Measurements from ENCODE around the gene PIP5K1B.

The PIP5K1B gene

DNA sequence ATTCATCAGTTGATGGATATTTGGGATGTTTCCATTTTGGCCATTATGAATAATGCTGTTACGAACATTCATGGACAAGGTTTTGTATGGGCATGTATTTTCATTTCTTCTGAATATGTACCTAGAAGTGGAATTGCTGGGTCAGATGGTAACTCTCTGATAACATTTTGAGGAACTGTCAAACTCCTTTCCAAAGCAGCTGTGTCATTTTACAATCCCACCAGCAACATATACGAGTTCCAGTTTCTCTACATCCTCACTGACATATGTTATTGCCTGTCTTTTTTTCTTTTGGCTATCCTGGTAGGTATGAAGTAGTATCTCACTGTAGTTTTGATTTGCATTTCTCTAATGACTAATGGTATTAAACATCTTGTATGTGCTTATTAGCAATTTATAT lies 222.1 kb downstream of the PIP5K1B start:
- no peak for DNase-seq

DNA sequence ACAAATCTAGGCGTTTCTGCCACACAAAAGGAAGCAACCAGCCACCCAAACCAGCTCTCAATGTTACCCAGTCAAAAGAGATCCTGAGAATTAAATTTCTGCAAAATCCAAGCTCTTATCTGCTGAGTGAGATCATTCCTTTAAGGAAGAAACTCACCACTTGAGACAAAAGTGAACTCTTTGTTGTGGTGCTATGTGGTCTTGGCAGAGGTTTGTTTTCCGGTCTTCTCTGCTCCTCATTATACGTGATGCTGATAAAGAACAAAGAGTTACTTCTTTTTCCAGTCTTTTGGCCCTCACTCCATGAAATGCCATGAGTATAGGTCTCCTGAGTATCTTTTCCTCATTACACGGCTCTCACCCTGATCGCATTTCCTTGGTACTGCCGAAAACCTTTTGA lies 226.8 kb downstream of the PIP5K1B start:
- no peak for DNase-seq

DNA sequence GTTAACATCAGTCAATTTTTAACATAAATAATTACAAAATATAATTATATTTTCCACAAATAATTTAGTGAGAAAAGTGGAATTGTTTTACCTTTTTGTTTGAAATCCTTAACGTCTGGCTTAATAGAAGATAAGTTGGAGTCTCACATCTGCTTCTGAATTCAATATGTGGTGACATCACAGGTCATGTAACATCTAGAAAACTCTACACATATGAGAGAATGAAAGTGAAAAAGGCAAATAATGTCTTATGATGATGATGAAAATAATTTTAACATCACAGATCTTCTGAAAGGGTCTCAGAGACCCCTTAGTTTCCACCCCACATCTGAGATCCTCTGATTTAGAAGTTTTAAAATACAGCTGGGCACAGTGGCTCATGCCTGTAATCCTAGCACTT lies 227.4 kb downstream of the PIP5K1B start:
- no peak for DNase-seq

DNA sequence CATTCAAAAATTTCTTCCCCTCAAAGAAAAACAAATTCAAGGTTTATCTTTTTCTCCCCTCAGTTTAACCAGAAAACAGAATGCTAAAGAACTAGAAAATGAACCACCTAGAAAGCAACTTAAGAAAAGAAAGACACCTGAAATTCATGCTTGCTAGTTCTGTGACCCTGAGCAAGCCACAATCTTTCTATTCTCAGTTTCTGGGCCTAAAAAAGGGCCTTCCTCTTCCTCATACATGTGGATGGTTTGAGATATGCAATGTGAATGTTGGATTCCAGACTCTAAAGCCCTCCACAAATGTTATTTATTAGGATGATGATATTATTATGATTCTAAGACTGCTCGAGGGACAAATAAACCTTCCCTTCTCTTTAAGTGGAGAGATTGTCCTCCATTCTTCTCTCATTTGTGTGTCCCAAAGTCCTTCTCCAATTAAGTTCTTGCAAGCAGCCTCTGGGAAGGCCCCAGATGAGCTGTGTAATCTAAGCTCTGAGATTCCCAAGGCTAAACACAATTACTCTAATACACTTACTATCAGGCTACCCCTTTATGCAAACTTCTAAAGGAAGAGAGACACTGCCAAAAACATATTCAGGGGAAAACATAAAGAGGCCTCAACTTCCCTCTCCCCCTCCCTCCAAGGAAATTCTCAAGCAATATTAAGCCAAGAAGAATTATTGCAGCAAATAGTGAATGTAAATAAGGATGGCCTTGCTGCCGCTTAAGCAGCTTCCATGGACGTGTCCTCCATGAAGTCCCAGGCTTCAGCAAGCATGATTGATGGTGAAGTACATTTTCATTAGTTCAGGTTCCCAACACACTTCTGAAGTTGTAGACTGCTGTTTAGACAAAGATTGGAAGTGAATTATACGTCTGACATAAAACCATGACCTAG lies 228.6 kb downstream of the PIP5K1B start:
- DNase-seq, result no peak

DNA sequence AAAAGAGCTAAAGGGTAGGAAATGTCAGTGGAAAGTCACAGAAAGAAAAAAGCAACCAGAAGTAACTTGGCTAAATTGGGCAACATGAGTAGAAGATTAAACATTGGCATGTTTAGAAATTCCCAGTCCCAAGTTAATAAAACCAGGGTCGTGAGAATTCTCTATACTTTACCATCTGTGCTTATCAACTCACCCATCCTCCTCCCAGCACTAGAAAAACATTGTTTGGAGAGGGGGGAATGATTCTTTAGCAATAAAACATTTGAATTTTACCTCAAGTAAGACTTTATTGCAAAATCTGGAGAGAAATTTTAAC lies 229.2 kb downstream of the PIP5K1B start:
- no peak for DNase-seq

DNA sequence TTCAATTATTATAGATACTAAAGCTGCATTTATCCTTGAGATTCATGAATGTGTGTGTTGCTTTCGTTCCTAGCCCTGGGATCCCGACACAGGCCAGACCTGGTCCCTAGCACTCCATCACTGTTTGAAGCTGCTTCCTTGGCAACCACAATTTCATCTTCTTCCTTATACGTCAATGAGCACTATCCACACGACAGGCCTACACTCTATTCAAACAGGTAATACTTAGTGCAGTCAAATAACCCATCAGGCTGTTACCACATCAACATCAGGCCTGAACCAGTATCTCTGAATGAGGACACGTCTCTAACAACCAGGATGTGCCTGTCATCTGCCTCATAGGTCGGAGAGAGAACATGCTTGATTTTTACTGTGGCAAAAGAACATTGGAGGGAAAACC lies 235.5 kb downstream of the PIP5K1B start:
- no peak for DNase-seq

DNA sequence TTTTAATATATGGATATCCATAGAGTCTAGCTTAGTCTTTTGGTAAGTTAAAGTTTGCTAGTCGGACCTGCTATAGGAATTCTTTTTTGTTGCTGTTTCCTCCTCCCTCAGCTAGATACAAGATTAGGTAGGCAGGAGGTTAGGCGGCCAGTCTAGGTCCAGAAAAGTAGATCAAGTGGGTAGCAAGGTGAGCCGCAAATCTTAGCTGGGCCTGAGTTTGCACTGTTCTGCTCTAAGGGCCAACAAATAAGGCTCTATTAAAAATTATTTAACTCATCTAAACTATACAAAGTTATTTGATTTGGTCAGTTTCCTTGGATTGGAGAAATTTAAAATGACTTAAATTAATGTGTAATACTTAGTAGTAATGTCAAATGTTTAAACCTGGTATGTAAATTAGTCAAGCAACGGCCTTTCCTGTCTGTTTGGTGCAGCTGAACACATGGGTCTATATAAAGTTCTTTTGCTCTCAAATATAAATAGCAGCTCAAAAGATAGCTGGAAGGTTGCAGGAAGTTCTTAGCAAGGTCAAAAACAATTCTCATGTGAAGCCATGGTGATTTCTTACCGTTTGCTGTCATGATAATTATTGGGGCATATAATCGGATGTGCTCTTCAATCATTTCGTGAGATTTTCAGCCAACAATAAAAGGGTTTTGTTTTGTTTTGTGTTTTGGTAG lies 236.9 kb downstream of the PIP5K1B start:
- no peak for DNase-seq

DNA sequence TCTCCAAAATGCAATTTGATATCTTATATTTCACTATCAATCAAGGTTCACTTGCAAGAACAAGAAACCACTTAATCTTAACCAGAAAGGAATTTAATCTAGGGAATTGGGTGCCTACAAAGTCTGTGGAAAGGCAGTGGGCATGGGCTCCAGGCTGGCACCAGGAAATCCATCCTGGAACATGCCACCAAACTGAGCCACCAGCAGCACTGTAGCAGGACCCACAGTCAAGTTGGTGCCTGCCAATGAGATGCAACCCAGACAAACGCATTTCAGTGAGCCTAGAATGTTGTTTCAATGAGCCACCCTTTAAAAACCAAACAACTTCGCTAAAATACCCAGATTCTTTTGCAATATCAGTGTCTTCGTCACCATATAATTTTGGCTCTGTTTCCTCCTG lies 237.8 kb downstream of the PIP5K1B start:
- DNase-seq, result no peak

DNA sequence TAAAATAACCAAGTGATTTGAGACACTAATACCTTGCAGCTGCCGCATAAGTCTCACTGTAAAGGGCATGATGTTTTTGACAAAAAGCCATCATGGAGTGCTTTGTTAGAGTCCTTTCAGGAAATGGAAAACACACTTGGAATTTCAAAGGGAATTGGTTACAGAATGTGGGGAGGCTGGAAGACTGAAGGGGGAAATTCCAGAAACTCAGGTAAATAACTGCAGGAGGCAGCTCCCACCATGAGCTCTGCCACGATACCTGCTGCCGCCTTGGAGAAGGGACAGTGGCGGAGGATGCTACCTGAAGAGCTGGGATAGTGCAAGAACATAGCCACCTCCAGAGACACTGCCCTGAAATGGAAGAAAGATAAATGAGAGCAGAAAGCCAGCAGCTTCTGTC lies 242.0 kb downstream of the PIP5K1B start:
- no peak for DNase-seq

DNA sequence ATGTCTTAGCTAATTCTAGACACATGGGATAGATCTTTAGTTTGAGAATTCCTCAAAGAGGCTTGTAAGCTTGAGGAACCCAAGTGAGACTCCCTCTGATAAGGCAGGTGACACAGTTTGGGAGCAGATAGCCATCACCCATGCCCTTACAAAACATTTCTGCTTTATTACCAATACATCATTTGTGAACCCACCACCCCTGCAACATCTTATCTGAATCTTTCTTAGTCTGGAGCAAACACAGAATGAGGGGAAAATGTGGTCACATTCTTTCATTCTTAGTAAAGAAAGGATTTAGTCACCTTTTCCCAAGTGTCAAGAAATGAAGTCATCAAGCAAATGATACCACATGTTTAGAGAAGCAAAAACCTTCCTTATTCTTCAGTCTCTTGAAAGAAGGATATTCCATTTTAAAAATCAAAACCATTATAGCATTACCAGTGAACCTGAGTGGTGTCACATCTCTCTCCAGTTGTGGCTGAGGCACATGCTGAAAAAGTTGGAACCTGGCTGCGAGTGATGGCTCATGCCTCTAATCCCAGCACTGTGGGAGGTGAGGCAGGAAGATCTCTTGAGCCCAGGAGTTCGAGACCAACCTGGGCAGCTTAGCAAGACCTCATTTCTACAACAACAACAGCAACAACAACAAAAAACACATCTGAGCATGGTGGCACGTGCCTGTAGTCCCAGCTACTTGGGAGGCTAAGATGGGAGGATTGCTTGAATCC lies 243.0 kb downstream of the PIP5K1B start:
- DNase-seq, result no peak

DNA sequence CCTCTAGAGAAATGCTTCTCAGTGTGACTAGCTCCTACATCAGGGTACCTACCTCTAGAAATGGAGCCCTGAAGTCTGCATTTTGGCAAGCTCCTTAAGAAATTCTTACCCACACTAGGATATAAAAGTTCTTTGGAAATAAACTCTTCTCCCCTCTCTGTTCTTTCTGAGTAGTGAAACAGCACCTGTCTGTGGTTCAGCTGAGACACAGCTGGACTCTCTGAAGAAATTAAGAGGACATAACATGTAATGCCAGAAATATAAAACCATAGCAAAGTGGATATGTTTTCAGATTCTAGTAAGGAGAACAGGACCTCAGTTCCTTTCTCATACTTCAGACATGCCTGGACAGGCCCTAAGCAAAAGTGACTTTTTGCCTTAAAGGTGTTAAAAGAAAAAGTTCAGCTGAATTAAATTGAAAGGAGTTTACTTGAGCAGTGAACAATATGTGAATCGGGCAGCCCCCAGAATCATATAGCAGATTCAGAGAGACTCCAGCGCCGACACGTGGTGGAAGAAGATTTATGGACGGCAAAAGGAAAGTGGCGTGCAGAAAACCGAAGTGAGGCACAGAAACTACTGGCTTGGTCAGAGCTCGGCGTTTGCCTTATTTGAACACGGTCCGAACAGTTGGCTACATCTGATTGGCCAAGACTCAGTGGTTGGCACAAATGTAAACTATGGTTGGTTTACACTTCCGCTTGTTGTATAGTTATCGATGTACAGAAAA lies 244.4 kb downstream of the PIP5K1B start:
- peak in 1 of 2 donors; percentile 10 for DNase-seq

DNA sequence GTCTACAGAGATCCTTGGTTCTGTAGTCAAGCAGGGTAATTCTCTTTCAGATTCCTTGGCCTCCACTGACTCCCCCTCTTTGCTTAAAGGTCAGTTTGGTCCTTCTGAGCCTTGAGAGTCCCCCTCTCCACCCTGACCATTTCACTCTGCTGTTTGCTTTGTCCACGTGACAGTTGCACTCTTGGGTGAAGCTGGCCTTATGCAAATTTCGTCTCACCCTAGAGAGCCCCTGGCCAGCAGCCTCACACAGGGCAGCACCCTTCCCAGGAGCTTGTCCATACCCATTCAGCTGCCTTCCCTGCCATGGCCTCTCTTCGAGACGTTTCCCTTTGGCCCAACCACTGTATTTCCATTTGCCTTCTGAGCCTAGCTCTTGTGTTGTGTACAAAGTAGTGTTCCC lies 245.1 kb downstream of the PIP5K1B start:
- no peak for DNase-seq

DNA sequence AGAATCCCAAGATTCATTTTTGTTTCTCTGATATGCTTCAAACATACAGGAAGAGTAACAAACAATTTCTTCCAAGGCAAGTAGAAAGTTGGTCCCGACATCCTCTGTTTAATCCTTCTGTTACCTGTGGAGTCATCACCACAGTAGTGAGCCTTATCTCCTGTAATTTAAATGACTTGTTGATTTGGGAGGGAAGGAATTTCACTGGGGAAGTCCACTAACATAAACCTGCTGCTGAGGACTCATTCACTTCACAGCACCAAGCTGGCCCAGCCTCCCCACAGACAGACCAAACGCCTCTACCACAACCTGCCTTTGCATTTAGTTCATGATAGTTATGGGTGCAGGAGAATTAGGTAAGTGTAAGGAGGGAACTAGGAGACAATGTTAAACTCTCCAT lies 245.6 kb downstream of the PIP5K1B start:
- DNase-seq, result no peak

DNA sequence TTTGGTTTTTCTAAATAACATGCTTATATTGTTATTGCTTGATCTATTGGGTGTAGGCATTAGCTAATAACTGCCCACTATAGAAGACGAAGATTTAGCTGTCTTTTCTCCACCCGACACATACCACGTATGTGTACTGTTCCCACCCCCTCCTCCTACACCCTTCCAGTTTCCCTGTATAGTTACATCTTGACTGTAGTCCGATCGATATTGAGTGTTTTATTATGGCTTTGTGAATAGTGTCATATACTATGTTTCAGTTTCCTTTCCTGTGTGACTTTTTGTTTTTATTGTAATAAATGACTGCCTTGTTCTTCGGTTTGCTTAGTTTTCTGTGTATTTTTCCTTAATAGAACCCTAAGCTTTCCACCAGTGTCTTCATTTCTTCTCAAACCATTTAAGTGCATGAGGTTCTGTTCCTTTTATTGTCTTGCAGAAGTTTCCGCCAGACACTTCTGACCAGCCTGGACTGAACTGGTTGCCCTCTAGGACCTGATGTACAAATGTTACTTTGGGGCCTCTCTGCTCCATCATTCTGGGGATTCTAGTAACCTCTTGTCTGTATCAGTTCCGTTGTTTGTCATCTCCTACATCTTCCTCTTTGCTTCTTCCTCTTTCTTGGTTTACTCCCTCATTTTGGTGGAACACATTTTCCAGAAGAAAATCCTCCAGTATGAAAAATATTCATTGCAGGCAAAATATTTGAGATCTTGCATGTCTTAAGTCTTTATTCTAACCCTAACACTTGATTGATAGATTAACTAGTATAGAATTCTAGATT lies 247.0 kb downstream of the PIP5K1B start:
- DNase-seq, result peak in 1 of 2 donors; percentile 26

DNA sequence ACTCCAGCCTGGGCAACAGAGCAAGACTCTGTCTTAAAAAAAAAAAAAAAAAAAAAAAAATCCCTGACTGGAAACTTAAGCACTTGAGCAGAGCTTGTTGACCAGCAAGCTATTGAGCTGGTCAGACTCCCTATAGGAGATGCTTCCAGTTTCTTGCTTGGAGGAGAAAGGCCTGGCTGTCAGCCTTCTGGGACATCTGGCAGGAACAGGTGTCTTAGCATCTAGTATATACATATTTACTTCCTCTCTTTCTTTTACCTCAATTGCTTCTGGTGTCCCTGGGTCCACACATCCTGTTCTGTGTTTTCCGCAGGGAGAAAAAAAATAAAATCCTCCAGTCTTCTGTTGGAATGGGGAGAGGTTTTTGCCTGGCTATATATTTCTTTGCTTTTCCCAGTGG lies 248.7 kb downstream of the PIP5K1B start:
- DNase-seq, result no peak

DNA sequence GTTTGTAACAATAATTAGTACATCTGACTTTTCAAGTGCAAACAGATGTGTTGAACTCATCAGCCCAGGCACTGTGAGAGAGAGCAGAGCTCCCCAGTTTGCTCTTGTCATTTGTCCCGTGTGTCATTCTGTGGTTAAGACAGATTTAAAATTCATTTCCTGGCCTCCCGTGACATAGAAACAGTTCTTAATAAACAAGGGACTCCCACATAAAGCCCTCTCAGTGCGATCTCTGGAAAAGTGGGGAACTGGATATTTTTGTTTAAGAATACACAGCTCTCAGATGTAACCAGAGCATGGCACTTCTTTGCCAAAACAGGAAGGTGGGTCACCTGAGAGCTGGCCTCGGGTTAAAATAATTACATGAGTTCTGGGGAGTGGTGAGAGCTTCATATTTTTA lies 250.3 kb downstream of the PIP5K1B start:
- no peak for DNase-seq

DNA sequence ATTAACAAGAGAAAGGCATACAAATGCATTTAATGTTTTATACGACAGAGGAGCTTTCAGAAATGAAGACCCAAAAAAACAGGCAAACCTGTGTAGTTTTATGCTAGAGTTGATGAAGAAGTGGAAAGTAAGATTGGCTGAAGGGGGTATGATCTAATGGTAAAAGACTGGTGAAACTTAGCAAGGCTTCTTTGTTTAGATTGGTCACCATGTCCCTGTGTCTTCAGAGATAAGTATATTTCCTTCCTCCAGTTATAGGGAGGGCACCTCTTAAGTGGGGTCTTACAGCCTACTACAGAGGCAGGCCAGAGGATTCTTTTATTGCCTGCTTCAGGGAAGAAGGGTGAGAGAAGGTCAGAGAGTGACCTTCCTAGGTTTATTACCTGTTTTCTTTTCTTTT lies 252.4 kb downstream of the PIP5K1B start:
- DNase-seq, result no peak

DNA sequence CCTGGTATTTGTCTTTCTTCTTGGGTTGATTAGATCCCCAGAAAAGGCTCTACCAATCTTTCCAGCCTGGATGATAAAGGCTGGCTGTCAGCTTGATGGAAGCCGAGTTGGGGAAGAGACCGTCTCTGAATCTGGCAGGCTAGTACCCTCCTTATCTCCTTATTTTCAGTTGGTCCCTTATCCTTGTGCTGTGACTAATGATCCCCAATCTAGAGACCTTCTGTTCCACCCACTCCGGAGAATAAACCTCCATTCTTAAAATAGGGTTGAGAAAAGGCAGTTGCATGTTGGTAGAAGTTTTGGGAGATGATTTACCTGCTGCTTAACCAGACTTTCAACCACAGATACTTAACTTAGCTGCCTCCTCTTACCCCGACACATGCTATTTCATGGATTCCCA lies 256.5 kb downstream of the PIP5K1B start:
- no peak for DNase-seq

DNA sequence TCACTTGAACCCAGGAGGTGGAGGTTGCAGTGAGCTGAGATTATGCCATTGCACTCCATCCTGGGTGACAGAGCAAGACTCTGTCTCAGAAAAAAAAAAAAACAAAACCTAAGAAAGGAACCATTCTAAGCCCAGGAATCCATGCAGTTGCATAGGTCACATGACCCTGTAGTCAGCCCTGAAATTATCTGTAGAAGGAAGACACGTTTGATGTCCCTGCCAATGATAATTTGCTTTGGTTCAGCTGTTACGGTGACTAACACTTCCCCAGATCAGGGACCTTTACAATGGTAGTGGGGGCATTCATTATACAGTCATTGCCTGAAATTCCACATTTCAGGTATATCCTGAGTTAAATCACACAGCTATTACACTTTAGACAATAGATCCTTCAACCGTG lies 258.4 kb downstream of the PIP5K1B start:
- no peak for DNase-seq

DNA sequence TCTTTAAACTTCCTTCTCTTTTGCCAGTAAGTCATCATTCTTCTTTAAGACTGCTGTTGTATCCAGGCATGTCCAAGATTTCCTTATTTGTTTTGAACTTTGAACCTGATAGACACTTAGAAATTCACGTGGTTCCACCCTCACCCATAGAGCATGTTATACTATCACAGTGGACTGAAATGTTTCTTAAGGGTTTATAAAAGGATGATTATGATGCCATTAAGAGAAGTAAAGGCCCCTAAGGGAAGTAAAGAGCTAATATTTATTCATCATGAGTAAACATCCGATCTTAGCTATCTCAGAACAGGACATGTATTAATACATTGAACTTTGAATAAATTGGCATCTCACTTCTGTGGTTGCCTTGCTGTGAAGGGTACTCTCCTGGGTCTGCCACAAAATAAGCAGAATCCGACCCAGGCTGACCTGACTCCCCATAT lies 259.1 kb downstream of the PIP5K1B start:
- no peak for DNase-seq

DNA sequence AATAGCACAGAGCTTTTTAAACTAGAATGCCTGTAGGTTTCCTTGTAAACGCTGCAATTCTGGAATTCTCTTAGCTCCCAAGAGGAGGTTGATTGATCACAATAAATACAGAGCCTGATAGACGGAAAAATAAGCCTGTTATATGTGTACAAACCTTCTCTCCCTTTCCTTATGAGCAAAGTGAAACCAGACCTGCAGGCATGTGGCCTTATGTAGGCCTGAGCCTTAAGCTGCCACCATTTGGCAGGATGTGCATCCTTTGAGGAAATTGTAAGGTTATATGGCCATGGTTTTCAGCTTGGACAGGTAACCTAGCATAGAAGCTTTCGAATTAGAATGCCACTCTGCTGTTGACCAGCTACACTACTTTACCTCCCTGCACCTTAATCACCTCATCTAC lies 259.7 kb downstream of the PIP5K1B start:
- no peak for DNase-seq

DNA sequence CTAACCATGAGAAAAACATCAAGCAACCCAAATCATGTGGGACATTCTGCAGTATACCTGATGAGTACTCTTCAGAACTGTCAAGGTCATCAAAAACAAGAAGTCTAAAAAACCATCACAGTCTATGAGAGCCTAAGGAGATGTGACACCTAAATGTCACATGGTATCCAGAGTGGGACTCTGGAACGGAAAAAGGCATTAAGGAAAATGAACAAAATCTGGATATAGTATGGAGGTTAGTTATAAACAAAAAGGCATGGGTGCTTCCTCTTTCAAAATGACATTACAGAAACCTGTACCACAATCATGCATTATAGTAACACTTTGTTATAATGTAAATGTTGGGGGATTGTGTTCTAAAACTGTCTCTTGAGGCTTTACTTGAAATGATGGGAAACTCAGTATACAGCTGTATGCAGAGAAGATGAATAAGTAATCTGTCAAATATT lies 261.5 kb downstream of the PIP5K1B start:
- no peak for DNase-seq
